Gastroesophageal sphincter (tissue), 2 donors: ENCODE data around the gene MACROH2A1.

Experiments
- EP300 ChIP-seq: sonication (generic); formaldehyde crosslinking; IDR thresholded peaks from one replicate; pipeline ENCODE4 v1.6.1; 2017; ENCODE audit warnings: antibody characterized with exemption, mild to moderate bottlenecking
- POLR2AphosphoS5 ChIP-seq: sonication (generic); formaldehyde crosslinking; IDR thresholded peaks from one replicate; pipeline ENCODE4 v1.6.1; 2017; ENCODE audit warnings: antibody characterized with exemption

GRCh38 chr5:135308245-135308644 is 90.8 kb downstream of the MACROH2A1 start:
- no peak for TF ChIP-seq EP300
- no peak for TF ChIP-seq POLR2AphosphoS5
